Measurements from ENCODE around the gene RDX. TPM values are rescaled to one million over a fixed set of nuclear protein-coding genes. Genes with fewer than 3 reads are reported as not detected.

RDX gene
- total and polyA plus RNA-seq, 2 of the 8 experiments (the other 6 are each of a cell fraction or from before 2014, with no cell fraction given) = 27.4 to 100 TPM

GRCh38 chr11:110185121-110185591 lies 111.3 kb downstream of the RDX start (continued):
- TF ChIP-seq RFX5 (IDR thresholded peaks at IDR 0.05; ENCODE audit: borderline replicate concordance, low read depth, low read length) (no peak), TEAD4 (IDR thresholded peaks at IDR 0.05; ENCODE audit: low read depth, low read length) (no peak), CHD2 (IDR thresholded peaks at IDR 0.05; ENCODE audit: low read length) (no peak), RXRA (IDR thresholded peaks at IDR 0.05; ENCODE audit: insufficient read depth, low read depth, low read length) (no peak), JUN (IDR thresholded peaks at IDR 0.05; ENCODE audit: low read depth, low read length) (no peak), BACH1 (IDR thresholded peaks at IDR 0.05; ENCODE audit: low read length) (no peak), CHD1 (IDR thresholded peaks at IDR 0.05; ENCODE audit: low read depth, low read length) (no peak), GABPA (IDR thresholded peaks at IDR 0.05; ENCODE audit: borderline replicate concordance, insufficient read depth, low read length) (no peak), SIX5 (IDR thresholded peaks at IDR 0.05; ENCODE audit: low read depth, low read length) (no peak)

Data from H1 (cell line).